Peyer's patch (tissue), 4 donors: Measurements from ENCODE around the gene LSM10. TPM values are rescaled to one million over a fixed set of nuclear protein-coding genes. Genes with fewer than 3 reads are reported as not detected.

Source experiments
- DNase-seq, 3 donors: peaks; one replicate each; pipeline ENCODE4 v3.0.0-alpha.2; 2017 to 2019
- H3K27ac ChIP-seq, 4 donors: fragments of 200-600 bp; sonication (generic); one replicate each; pipeline ENCODE4 v1.5.1; 2016 to 2019
- H3K27me3 ChIP-seq, 2 donors: fragments of 200-600 bp; sonication (generic); one replicate each; pipeline ENCODE4 v1.5.1; 2019
- H3K36me3 ChIP-seq, 3 donors: fragments of 200-600 bp; sonication (generic); one replicate each; pipeline ENCODE4 v1.5.1; 2016 to 2019
- H3K4me1 ChIP-seq, 4 donors: fragments of 200-600 bp; sonication (generic); one replicate each; pipeline ENCODE4 v1.5.1; 2016 to 2019
- H3K4me3 ChIP-seq, 4 donors: fragments of 200-600 bp; sonication (generic); 1 replicate in 3 of 4; 2 replicates in 1 of 4; pipeline ENCODE4 v1.5.1; 2016 to 2019; ENCODE audit warnings: mild to moderate bottlenecking in 1 of 4
- H3K9me3 ChIP-seq, 4 donors: fragments of 200-600 bp; sonication (generic); one replicate each; pipeline ENCODE4 v1.5.1; 2016 to 2019; ENCODE audit warnings: mild to moderate bottlenecking in 1 of 4
- POLR2A ChIP-seq, 2 donors: fragments of 450-650 bp; IDR thresholded peaks; one replicate each; pipeline ENCODE4 v1.5.1; 2017; ENCODE audit warnings: antibody characterized with exemption in 2 of 2, mild to moderate bottlenecking in 2 of 2, moderate library complexity in 2 of 2
- total RNA-seq, 4 donors: library from RNA; depleted of rRNA; stranded (reverse); fragments of >200 nt; gene quantifications; one replicate each; pipeline ENCODE4 v1.1.0, GENCODE V29; 2016
- TF ChIP-seq, protein P1 (sequence below), 6 experiments: fragments of 450-650 bp in 4 of 6; fragments of 200-600 bp in 2 of 6; sonication (generic) in 1 of 6; IDR thresholded peaks; one replicate each; pipeline ENCODE4 v1.5.1; 2017 to 2019; ENCODE audit warnings: antibody characterized with exemption in 6 of 6, mild to moderate bottlenecking in 3 of 6, moderate library complexity in 1 of 6

The LSM10 gene
- total RNA-seq = 10 to 100 TPM; 25.5 to 42.9 (median 31.2) TPM

DNA sequence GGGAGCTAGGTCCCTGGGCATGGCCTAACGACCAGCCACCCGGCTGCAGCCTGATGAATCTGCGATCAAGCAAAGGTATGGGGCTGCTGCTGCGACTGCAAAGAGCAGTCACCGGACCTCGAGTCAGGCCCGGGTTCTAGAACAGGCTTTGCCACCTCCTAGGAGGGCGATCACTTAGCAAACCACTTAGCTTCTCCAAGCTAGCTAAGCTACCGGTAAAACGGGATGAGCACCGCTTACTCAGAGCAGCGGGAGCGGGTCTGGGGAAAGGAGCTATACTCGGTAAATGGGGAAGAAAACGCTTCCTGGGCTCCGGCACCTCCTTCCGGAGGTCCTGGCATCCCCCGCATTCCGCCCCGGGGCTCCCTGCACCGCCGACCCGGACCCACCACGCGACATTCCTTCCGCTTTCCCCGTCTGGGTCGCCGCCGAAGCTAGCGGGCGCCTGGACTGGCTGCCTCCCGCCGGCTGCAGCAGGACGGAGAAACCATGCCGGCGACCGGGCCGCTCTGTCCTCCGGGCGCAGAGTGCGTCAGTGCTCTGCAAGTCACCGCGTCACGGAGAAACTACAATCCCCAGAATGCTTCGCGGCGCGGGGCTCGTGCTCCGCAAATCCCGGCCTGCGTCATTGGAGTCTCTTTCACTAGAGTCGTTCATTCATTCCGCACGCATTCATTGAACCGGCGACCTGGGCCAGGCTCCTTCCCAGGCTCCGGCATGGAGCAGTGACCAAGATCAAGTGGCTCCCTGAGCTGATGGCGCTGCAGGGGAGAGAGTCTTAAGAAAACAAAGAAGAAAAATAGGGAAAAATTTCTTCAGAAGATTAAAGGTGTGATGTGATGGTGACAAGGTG lies at the start of gene LSM10:
Gene LSM10, minus strand, starts transcription at position 531 of the 853 bp plus-strand sequence. CDS start 3,779 bp downstream, outside the sequence.
- TF ChIP-seq, protein P1, sequence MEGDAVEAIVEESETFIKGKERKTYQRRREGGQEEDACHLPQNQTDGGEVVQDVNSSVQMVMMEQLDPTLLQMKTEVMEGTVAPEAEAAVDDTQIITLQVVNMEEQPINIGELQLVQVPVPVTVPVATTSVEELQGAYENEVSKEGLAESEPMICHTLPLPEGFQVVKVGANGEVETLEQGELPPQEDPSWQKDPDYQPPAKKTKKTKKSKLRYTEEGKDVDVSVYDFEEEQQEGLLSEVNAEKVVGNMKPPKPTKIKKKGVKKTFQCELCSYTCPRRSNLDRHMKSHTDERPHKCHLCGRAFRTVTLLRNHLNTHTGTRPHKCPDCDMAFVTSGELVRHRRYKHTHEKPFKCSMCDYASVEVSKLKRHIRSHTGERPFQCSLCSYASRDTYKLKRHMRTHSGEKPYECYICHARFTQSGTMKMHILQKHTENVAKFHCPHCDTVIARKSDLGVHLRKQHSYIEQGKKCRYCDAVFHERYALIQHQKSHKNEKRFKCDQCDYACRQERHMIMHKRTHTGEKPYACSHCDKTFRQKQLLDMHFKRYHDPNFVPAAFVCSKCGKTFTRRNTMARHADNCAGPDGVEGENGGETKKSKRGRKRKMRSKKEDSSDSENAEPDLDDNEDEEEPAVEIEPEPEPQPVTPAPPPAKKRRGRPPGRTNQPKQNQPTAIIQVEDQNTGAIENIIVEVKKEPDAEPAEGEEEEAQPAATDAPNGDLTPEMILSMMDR (IDR thresholded peaks at IDR 0.05) = no peak
- TF ChIP-seq POLR2A (IDR thresholded peaks at IDR 0.05) = peak; percentile 84 to 91
- Histone ChIP-seq H3K4me3 (peak within 1 kb of the TSS; percentile 57 to 77 (median 74)), H3K27me3 (no peaks in the 10 kb centered on the region), H3K9me3 (no peaks in the 10 kb centered on the region), H3K4me1 (peaks cover 0 to 11% (median 8%) of the 10 kb centered on the region in 4 donors), H3K36me3 (peaks cover 0 to 12% (median 0%) of the 10 kb centered on the region in 3 donors), H3K27ac (peak within 1 kb of the TSS; percentile 84 to 93 (median 88))
- peak; percentile 93 to 98 (median 96) for DNase-seq

DNA sequence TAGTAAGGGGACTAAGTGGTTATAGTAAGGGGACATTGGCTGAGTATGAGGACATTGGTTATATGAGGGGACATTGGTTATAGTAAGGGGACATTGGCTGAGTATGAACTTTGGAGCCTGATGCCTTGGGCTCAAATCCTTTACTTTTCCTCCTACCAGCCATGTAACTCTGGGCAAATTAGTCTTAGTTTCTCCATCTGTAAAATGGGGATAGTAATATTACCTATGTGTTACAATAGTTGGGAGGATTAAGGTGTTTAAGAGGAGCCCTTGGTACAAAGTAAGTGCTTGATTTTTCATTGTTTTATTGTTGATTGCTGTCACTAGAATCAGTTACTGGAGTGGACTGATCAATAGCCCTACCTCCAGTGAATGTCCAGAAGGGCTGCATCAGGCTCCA lies 49.7 kb upstream of the LSM10 start:
- Histone ChIP-seq H3K4me3 (no peak overlapping the region), H3K27me3 (no peaks in the 10 kb centered on the region), H3K9me3 (no peaks in the 10 kb centered on the region), H3K4me1 (no peaks in the 10 kb centered on the region), H3K36me3 (no peaks in the 10 kb centered on the region), H3K27ac (no peak overlapping the region)
- no peak for TF ChIP-seq POLR2A (IDR thresholded peaks at IDR 0.05)
- TF ChIP-seq, protein P1 (IDR thresholded peaks at IDR 0.05) = no peak
- no peak for DNase-seq

DNA sequence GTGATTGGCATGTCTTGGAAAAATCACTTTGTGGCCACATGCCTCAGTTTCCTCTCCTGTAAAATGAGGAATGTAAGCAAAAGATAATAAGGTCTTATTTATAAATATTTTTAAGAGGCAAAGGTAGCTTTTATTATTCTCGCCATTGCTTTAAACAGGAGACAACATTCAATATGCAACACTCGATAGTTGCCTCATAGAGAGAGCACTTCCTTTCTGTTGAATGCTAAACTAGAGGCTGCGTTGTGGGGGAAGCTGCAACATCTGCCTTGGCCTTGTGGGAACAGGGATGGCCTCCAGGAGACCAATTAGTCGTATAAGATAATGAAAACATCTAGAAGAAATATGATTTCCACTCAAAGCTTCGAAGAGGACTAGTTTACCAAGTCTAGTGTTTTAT lies 49.0 kb upstream of the LSM10 start:
- H3K4me3 ChIP-seq = no peak overlapping the region
- H3K4me1 ChIP-seq = no peaks in the 10 kb centered on the region
- no peak for TF ChIP-seq POLR2A (IDR thresholded peaks at IDR 0.05)
- TF ChIP-seq, protein P1 (IDR thresholded peaks at IDR 0.05) = no peak
- no peaks in the 10 kb centered on the region for H3K9me3 ChIP-seq
- no peaks in the 10 kb centered on the region for H3K27me3 ChIP-seq
- H3K27ac ChIP-seq = no peak overlapping the region
- DNase-seq = no peak
- no peaks in the 10 kb centered on the region for H3K36me3 ChIP-seq

DNA sequence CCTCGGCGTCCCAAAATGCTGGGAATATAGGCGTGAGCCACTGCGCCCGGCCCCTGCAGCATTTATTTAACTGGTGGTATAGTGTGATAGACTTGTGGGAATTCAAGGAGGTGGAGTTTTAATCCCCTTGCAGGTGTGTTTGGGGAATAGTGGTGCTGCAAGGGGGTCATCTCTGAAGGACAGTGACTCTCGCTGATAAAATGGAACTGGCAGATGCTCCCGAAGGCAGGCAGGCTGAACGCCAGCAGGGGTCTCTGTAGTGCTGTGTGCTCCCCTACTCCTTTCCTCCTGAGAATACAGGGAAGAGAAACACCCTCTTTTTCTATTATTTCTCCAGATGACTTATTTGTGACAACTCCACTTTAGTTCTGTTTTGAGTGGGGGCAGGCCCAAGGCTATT lies 48.6 kb upstream of the LSM10 start:
- no peak for DNase-seq
- no peaks in the 10 kb centered on the region for H3K27me3 ChIP-seq
- H3K27ac ChIP-seq = no peak overlapping the region
- H3K4me1 ChIP-seq = no peaks in the 10 kb centered on the region
- no peaks in the 10 kb centered on the region for H3K36me3 ChIP-seq
- H3K9me3 ChIP-seq = no peaks in the 10 kb centered on the region
- H3K4me3 ChIP-seq = no peak overlapping the region
- TF ChIP-seq, protein P1 (IDR thresholded peaks at IDR 0.05) = peak in 1 of 6 experiments; percentile 4
- TF ChIP-seq POLR2A (IDR thresholded peaks at IDR 0.05) = no peak

DNA sequence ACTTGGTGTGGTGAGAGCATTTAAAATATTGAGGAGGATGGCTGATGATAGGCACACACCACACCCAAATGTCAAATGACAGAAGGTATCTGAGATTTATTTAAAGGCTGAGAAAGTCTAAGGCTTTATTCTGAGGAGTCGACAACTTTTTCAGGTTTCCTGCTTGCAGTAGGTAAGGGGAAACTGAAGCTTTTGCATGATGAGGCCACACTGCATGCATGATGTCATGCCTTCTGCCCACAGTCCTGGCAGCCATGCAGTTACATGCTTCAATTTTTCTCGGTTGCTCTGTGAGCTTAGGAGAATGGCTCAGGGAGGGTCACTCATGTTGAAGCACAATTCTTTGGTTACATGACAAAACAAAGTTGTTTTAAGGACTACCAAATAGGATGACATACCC lies 45.6 kb upstream of the LSM10 start:
- Histone ChIP-seq H3K27ac (no peak overlapping the region), H3K4me1 (no peaks in the 10 kb centered on the region), H3K4me3 (no peak overlapping the region), H3K36me3 (no peaks in the 10 kb centered on the region), H3K27me3 (no peaks in the 10 kb centered on the region), H3K9me3 (no peaks in the 10 kb centered on the region)
- DNase-seq = no peak
- TF ChIP-seq, protein P1 (IDR thresholded peaks at IDR 0.05) = no peak
- no peak for TF ChIP-seq POLR2A (IDR thresholded peaks at IDR 0.05)
